GM18499 (cell line): ENCODE measurements around the gene ESR2.
"Not testable (repeated sequence)": the region's sequence is repeated elsewhere in the genome, so short reads cannot be mapped to it uniquely, and the experiment has no call there.

Experiments
- ATAC-seq: cut with Tn5 transposase; IDR thresholded peaks from one replicate; pipeline ENCODE4 v1.9.1; 2021; ENCODE audit warnings: moderate number of reproducible peaks; ENCODE audit not compliant: insufficient read depth, unreplicated experiment

Gene ESR2

DNA sequence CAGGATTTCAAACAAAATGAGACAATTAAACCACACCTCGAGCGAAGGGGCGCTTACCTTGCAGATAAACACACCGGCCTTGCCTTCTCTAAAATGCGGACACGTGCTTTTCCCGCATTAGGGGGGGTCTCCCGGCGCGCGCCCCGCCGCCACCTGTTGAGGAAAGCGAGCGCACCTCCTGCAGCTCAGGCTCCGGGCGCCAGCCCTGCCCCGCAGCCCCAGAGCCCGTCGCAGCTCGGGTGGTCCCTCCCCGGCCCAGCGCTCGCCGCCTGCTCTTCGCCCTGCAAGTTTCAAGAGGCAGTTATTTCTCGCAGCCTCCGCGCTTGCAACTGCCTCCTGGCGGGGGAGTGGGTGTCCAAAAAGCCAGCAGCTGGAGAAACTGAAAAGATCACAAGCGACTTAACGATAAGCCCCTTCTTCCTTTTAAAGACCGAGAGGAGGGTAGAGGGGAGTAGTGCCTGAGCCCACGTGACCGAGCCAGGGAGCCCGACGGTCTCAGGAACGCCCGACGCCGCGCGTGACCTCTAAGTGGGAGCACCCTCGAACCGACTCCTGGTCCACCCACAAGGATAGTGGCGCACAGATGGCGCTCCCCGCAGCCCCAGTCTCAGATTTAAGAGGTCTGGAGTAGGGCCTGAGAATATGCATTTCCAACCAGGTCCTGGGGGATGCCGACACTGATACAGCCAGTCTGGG is at the start of gene ESR2:
Gene ESR2 (minus strand): TSS at position 396 of the 696 bp plus-strand sequence. CDS start 11,386 bp downstream, outside the sequence.
- ATAC-seq = peak; percentile 3

GRCh38 chr14:64340560-64341196 is 46.5 kb upstream of the ESR2 start:
- no peak for ATAC-seq

GRCh38 chr14:64338616-64339316 is 44.6 kb upstream of the ESR2 start:
- ATAC-seq = peak; percentile 70

- peak; percentile 30 for ATAC-seq
Observed at GRCh38 chr14:64337888-64338615, 43.9 kb upstream of the ESR2 start.

DNA sequence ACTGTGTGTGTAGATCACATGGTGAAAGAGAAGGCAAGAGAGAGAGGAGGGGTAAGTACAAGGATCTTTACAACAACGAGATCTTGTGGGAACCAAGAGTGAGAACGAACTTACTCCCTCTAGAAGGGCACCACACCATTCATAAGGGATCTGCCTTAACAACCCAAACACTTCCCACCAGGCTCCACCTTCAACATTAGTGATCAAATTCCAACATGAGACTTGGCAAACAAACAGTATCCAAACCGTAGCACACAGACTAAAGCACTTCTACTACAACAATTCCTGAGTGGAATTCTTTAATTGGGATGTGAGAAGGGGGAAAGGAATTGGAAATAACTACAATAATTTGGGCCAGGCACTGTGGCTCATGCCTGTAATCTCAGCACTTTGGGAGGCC is 35.0 kb upstream of the ESR2 start:
- ATAC-seq = no peak

- ATAC-seq = no peak
Observed at GRCh38 chr14:64326502-64326901, 32.3 kb upstream of the ESR2 start.

- ATAC-seq = no peak
Observed at GRCh38 chr14:64324895-64325294, 30.7 kb upstream of the ESR2 start.

DNA sequence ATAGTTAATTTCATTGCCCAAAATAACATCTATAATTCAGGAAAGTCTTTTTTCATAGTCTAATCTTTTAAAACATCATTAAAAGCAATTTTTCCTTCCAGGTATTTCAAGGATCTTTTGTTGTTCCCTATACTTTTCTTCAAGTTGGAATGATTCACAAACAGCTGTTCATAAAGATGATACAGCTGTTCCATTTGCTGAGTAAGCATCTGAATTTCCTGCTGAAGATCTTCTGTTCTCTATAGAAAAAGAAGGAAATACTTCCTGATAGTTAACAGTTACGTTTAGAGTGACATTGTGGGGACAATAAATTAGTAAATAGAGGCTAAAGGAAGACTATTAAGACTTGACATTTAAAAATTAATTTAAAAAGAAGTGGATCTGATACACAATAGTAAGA is 30.3 kb upstream of the ESR2 start:
- ATAC-seq = no peak

GRCh38 chr14:64320362-64320761 is 26.2 kb upstream of the ESR2 start:
- ATAC-seq = not testable (repeated sequence)

DNA sequence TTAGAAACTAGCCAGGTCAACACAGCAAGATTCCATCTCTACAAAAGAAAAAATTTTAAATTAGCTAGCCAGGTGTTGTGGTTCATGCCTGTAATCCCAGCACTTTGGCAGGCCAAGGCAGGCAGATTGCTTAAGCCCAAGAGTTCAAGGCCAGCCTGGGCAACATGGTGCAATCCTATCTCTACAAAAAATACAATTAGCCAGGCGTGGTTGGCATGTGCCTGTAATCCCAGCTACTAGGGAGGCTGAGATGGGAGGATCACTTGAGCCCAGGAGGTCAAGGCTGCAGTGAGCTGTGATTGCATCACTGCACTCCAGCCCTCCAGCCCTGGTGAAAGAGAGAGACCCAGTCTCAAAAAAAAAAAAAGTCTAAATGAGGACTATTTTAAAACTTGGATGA is 24.5 kb upstream of the ESR2 start:
- not testable (repeated sequence) for ATAC-seq

DNA sequence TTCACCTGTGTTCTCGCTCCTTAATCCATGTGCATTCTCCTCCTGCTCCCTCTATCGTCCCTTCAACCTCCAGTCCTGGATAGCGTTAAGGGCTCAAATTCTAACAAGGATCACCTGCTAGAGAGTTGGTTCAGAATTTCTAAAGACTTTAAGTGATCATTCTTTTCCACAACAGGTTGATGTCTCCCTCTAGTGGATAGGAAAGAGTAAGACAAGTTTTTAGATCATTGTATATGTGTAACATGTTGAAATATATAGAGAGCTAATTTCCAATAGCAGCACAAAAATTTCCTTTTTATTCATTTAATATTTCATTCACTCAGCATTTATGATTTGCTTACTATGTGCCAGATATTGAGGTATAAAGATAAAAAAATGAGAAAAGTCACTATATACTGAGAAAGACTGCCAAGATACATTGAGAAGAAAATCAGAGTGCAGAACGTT is 9.3 kb upstream of the ESR2 start:
- ATAC-seq = no peak

DNA sequence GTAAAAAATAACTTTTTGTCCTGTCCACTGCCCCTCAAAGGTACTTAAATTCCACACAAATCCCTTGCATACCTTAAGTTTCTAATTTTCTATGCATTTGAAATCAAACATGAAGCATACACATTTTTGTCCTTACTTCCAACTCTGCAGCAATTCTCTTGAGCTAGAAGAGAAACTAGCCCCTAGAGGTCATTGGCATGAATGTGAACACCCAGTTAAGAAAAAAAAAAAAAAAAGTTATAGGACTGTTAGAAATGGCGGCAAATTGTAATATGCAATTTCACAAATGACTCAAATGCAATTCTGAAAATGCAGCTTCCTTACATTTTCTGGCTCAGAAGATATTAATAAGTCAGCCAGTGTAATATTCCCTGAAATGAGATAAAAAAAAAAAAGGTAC is 4.6 kb upstream of the ESR2 start:
- ATAC-seq = no peak

DNA sequence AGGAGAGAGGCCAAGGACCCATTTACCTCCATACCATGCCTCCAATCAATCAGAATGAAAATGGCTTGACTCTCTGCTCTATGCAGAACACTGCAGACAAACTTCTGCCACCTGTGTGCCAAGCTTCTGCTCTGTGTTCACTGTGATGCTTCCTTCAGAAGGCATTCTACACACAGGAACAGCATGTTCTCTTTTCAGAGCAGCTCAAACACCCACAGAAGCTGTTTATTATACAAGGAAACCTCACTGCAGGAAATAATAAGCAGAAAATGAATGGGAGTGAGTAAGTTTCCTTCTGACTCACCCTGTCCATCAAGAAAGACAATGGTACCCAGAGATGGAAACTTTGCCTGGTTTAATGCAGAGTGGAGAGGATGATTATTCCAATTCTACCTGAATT is 2.4 kb upstream of the ESR2 start:
- no peak for ATAC-seq

GRCh38 chr14:64294672-64295413 is 672 bp upstream of the ESR2 start:
- ATAC-seq = peak; percentile 40

GRCh38 chr14:64292197-64292596 is 2.0 kb downstream of the ESR2 start:
- ATAC-seq = no peak

- ATAC-seq = no peak
Observed at GRCh38 chr14:64289571-64289970, 4.6 kb downstream of the ESR2 start.

- no peak for ATAC-seq
Observed at GRCh38 chr14:64281805-64282204, 12.4 kb downstream of the ESR2 start.

DNA sequence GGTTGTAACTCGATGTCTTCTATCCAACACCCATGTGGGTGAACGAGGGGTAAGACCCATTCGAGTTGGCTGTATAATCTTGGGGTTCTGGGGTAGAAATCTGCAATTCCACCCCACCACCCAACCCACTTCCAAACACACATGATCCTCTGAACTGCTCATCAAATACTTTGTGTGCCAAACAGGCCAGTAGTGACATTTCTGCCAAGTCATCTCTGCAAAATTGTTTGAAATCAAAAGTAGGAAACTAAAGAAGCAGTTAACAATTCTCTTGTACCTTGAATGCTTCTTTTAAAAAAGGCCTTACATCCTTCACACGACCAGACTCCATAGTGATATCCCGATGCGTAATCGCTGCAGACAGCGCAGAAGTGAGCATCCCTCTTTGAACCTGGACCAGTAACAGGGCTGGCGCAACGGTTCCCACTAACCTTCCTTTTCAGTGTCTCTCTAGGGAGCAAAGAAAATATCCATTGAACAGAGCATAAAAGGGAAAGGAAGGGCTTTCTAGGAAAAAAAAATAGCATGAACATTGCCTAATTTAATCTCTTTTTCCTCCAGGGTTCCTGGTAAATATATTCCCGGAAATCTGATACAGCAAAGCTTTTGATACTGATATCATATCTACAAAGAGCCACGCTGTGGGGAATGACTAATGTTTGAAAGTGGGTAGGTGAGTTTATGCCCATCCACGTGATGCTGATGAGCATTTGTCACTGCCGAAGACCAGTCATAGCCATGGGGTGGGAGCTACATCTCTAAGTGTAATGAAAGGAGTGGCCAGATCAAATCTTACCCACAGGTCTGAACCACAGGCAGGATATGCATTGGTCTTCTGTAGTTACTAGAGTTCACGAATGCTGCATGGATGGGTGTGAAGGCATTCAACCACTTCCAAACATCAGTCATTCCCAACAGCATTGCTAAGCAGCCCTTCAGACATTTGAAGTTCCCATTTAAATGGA is 14.2 kb downstream of the ESR2 start:
- no peak for ATAC-seq

GRCh38 chr14:64278458-64278857 is 15.7 kb downstream of the ESR2 start:
- ATAC-seq = no peak
